Breast epithelium (tissue), 4 donors: ENCODE results near the gene ATCAY. TPM values are rescaled to one million over a fixed set of nuclear protein-coding genes. Genes with fewer than 3 reads are reported as not detected.

Experiments
- DNase-seq, 2 donors: peaks; one replicate each; pipeline ENCODE4 v3.0.0-alpha.2; 2019; ENCODE audit warnings: low spot score in 2 of 2
- H3K27ac ChIP-seq, 2 donors: fragments of 200-600 bp; sonication (generic) in 1 of 2; one replicate each; pipeline ENCODE4 v1.5.1; 2016 to 2019; ENCODE audit warnings: mild to moderate bottlenecking in 1 of 2
- H3K27me3 ChIP-seq, 2 donors: fragments of 200-600 bp; sonication (generic) in 1 of 2; one replicate each; pipeline versions ENCODE4 v1.5.1 to v1.6.0; 2017 to 2019; ENCODE audit warnings: control low read depth in 1 of 2, mild to moderate bottlenecking in 1 of 2
- H3K36me3 ChIP-seq: fragments of 200-600 bp; one replicate; pipeline ENCODE4 v1.5.1; 2019
- H3K4me1 ChIP-seq, 2 donors: fragments of 200-600 bp; sonication (generic); one replicate each; pipeline ENCODE4 v1.5.1; 2016 to 2019; ENCODE audit warnings: control low read depth in 1 of 2
- H3K4me3 ChIP-seq, 3 donors: fragments of 200-600 bp; sonication (generic); 1 replicate in 2 of 3; 2 replicates in 1 of 3; pipeline ENCODE4 v1.5.1; 2016 to 2019; ENCODE audit warnings: mild to moderate bottlenecking in 3 of 3, moderate library complexity in 2 of 3
- H3K9me3 ChIP-seq, 2 donors: fragments of 200-600 bp; sonication (generic) in 1 of 2; one replicate each; pipeline ENCODE4 v1.5.1; 2016 to 2019; ENCODE audit warnings: control low read depth in 1 of 2
- POLR2A ChIP-seq: fragments of 450-650 bp; IDR thresholded peaks from one replicate; pipeline ENCODE4 v1.6.1; 2016; ENCODE audit warnings: antibody characterized with exemption, mild to moderate bottlenecking, moderate library complexity
- POLR2AphosphoS5 ChIP-seq, 3 donors: sonication (generic); formaldehyde crosslinking; IDR thresholded peaks; one replicate each; pipeline ENCODE4 v1.6.1; 2017; ENCODE audit warnings: antibody characterized with exemption in 3 of 3
- intact Hi-C: fragments of 100-400 bp; cut with DNase I; formaldehyde crosslinking; loops from one replicate; pipeline ENCODE4 v1.15.1; 2023; ENCODE audit warnings: low total_unique reads
- total RNA-seq, 3 donors: library from RNA; depleted of rRNA; stranded (reverse); fragments of >200 nt; gene quantifications; one replicate each; pipeline ENCODE4 v1.1.0, GENCODE V29; 2016
- TF ChIP-seq, protein P1 (sequence below), 3 donors: fragments of 450-650 bp; IDR thresholded peaks; one replicate each; pipeline ENCODE4 v1.5.1; 2016 to 2017; ENCODE audit warnings: antibody characterized with exemption in 3 of 3, mild to moderate bottlenecking in 3 of 3, moderate library complexity in 3 of 3

Gene ATCAY
- total RNA-seq, 3 donors from 2014 or later: 0.73 TPM; not detected in 2

DNA sequence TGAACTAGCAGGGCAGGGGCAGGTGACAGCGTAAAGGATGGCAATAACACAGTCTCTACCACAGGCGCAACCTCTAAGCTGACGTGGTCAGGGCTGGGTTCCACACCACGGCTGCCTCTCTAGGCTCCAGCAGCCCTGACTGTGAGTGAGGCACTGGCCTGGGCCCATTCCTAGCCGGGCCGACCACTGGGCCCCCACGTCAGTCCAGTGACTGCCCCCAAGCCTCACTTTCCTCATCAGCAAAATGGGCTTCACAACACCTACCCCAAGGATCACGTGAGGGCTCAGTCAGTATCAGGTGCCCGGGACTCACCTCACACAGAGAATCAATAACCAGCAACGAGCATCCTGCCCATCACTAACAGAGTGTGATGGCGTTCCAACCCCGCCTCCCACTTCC lies 16.8 kb upstream of the ATCAY start:
- H3K4me1 ChIP-seq: no peaks in the 10 kb centered on the region
- H3K4me3 ChIP-seq: no peak overlapping the region
- H3K27me3 ChIP-seq: peaks cover 3 to 21% of the 10 kb centered on the region in 2 donors
- TF ChIP-seq POLR2A (no peak), POLR2AphosphoS5 (IDR thresholded peaks at IDR 0.05) (no peak)
- TF ChIP-seq, protein P1, sequence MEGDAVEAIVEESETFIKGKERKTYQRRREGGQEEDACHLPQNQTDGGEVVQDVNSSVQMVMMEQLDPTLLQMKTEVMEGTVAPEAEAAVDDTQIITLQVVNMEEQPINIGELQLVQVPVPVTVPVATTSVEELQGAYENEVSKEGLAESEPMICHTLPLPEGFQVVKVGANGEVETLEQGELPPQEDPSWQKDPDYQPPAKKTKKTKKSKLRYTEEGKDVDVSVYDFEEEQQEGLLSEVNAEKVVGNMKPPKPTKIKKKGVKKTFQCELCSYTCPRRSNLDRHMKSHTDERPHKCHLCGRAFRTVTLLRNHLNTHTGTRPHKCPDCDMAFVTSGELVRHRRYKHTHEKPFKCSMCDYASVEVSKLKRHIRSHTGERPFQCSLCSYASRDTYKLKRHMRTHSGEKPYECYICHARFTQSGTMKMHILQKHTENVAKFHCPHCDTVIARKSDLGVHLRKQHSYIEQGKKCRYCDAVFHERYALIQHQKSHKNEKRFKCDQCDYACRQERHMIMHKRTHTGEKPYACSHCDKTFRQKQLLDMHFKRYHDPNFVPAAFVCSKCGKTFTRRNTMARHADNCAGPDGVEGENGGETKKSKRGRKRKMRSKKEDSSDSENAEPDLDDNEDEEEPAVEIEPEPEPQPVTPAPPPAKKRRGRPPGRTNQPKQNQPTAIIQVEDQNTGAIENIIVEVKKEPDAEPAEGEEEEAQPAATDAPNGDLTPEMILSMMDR (IDR thresholded peaks at IDR 0.05): no peak
- no peaks in the 10 kb centered on the region for H3K36me3 ChIP-seq
- H3K27ac ChIP-seq: no peak overlapping the region
- no peaks in the 10 kb centered on the region for H3K9me3 ChIP-seq
- DNase-seq: no peak
- intact Hi-C loops: no loop called here

DNA sequence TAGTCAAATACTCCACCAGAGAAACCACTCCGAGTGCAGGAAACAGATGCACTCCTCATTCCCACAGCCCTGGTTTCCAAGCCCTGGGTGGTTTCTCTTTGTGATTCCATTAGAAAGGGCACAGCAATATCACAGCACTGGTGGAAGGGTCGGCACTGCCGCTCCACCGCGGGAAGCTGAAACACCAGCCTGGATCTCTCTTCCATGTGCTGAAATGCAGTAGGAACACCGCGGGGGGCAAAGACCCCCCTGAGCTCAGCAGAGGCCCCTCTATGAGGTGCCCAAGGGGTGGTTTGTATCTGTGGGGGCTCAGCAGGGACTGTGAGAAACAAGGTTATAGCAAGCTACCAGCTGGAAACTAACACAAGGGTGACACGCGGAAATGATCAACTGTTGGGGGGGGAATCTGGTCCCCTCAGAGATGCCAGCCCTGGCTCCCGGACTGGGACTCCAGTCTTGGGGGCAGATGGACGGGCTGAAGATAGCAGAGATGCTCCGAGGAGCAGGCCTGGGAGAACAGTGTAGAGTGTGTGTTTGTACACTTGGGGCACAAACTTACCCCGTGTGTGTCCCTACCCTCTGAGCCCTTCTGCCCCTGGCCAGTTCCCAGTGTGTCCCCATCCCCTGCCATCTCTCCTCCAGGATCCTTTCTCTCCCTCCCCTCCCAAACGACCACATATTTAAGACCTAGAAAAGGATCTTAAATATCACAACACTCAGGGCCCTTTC lies 13.4 kb upstream of the ATCAY start:
- intact Hi-C loops: no loop called here
- no peak overlapping the region for H3K27ac ChIP-seq
- peaks cover 0 to 5% of the 10 kb centered on the region in 2 donors for H3K9me3 ChIP-seq
- no peaks in the 10 kb centered on the region for H3K36me3 ChIP-seq
- H3K4me3 ChIP-seq: no peak overlapping the region
- no peaks in the 10 kb centered on the region for H3K4me1 ChIP-seq
- no peak for DNase-seq
- H3K27me3 ChIP-seq: peaks cover 5 to 45% of the 10 kb centered on the region in 2 donors
- TF ChIP-seq POLR2AphosphoS5 (IDR thresholded peaks at IDR 0.05) (no peak), POLR2A (no peak)
- TF ChIP-seq, protein P1 (IDR thresholded peaks at IDR 0.05): no peak

DNA sequence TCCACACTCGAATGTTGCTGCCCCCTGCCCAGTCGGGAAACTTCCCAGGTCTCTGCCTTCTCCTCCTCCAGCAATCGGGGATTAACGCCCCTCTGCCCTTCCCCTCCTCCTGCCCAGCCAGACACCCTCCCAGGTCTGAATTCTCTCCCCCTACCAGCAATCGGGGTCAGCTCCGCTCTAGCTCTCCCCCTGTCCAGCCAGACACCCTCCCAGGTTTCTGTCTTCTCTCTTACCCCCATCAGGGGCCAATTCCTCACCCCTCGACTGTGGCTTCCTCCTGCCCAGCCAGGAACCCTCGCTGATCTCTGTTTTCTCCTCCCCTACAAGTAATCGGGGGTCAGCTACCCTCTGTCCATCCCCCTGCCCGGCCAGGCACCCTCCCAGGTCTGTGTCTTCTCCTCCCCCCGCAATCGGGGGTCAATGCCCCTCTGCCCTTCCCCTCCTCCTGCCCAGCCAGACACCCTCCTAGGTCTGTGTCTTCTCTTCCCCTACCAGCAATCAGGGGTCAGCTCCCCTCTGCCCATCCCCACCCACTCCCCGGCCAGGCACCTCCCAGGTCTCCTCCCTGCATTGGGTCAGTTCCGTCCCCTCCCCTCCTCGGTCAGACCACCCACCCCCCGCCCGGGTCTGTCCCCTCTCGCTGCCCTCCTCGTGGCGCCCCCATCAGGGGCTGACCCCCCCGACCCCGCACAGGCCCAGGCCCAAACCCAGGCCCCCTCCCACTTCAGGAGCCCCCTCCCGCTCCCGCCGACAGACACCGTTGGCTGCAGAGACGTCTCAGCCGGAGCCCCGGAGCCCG lies 12.3 kb upstream of the ATCAY start:
- peaks cover 0 to 5% of the 10 kb centered on the region in 2 donors for H3K9me3 ChIP-seq
- TF ChIP-seq POLR2A (no peak), POLR2AphosphoS5 (IDR thresholded peaks at IDR 0.05) (no peak)
- TF ChIP-seq, protein P1 (IDR thresholded peaks at IDR 0.05): no peak
- H3K27ac ChIP-seq: no peak overlapping the region
- no peaks in the 10 kb centered on the region for H3K4me1 ChIP-seq
- H3K36me3 ChIP-seq: no peaks in the 10 kb centered on the region
- intact Hi-C loops: no loop called here
- H3K4me3 ChIP-seq: peak overlapping the region in 2 of 3 donors; percentile 24 to 56
- peaks cover 5 to 45% of the 10 kb centered on the region in 2 donors for H3K27me3 ChIP-seq
- DNase-seq: no peak

DNA sequence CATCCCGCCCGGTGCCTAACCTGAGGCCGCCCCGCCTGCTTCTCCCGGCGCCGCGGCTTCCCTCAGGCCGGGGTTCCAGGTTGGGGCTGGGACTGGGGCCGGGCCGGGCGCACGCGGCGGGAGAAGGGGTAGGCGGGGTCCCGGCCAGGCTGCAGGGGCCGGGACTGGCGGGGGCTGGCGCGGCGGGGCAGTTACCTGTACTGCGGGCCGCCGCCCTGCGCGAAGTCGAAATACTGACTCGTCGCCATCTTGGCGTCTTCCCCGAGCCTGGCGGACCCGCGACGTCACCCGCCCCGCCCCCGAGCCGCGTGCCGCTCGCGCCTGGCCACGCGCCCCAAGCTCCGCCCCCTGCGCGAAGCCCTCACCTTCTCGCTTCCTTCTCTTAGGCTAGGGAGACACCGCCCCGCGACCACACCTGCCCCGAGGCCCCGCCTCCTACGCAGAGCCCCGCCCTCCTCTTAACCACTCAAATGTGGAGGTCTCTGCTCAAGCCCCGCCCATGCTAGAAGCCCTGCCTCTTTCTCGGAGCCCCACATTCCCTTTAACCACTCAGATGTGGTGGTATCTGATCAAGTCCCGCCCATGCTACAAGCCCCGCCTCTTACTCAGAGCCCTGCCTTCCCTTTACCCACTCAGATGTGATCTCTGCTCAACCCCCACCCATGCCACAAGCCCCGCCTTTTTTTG lies 11.6 kb upstream of the ATCAY start, which contains the start of gene ZFR2:
Gene ZFR2 (minus strand): TSS at position 269 of the 687 bp plus-strand sequence. CDS start 21 bp downstream, at position 248.
- peak within 1 kb of the TSS in 2 of 3 donors; percentile 24 to 56 for H3K4me3 ChIP-seq
- intact Hi-C loops: no loop called here
- H3K27ac ChIP-seq: no peak within 1 kb of the TSS
- peaks cover 5 to 48% of the 10 kb centered on the region in 2 donors for H3K27me3 ChIP-seq
- no peaks in the 10 kb centered on the region for H3K36me3 ChIP-seq
- H3K9me3 ChIP-seq: peaks cover 0 to 5% of the 10 kb centered on the region in 2 donors
- TF ChIP-seq, protein P1 (IDR thresholded peaks at IDR 0.05): no peak
- TF ChIP-seq POLR2AphosphoS5 (IDR thresholded peaks at IDR 0.05): no peak
- no peak for TF ChIP-seq POLR2A
- no peak for DNase-seq
- no peaks in the 10 kb centered on the region for H3K4me1 ChIP-seq
